HEK293 (cell line): ENCODE measurements around the gene ZHX3.

Source experiments
- CTCF ChIA-PET: fragments of 350-600 bp; formaldehyde crosslinking; extraction: SDS; loops from one replicate; lab custom pipeline; 2021; ENCODE audit warnings: antibody characterized with exemption; lab: Yijun Ruan, JAX
- POLR2A ChIA-PET: fragments of 300-600 bp; formaldehyde crosslinking; extraction: SDS; loops from one replicate; lab custom pipeline; 2020; ENCODE audit warnings: antibody characterized with exemption, inconsistent platforms; lab: Yijun Ruan, JAX
- H3K27ac ChIP-seq: fragments of 200-500 bp; sonication (Bioruptor generic); 2 replicates; pipeline ENCODE4 v1.5.1; 2014; ENCODE audit warnings: low read depth, low read length, control low read depth, inconsistent platforms; ENCODE audit errors: extremely low read depth
- H3K36me3 ChIP-seq, 2 experiments: fragments of 200-500 bp in 1 of 2; sonication (Bioruptor generic) in 1 of 2; 1 replicate in 1 of 2; 2 replicates in 1 of 2; pipeline ENCODE4 v1.5.1; 2014 to 2017; ENCODE audit warnings: inconsistent platforms in 2 of 2, low read length in 2 of 2; ENCODE audit not compliant: control insufficient read depth in 2 of 2, insufficient read depth in 1 of 2
- H3K4me1 ChIP-seq: fragments of 200-500 bp; sonication (Bioruptor generic); 2 replicates; pipeline ENCODE4 v1.5.1; 2014; ENCODE audit warnings: mild to moderate bottlenecking, low read length, inconsistent platforms; ENCODE audit not compliant: control insufficient read depth, insufficient read depth
- H3K4me3 ChIP-seq: 2 replicates; pipeline ENCODE4 v1.5.1; 2011; ENCODE audit warnings: low read depth, mild to moderate bottlenecking, control low read depth, low read length, moderate library complexity
- H3K9me3 ChIP-seq: fragments of 200-500 bp; sonication (Bioruptor generic); 2 replicates; pipeline ENCODE4 v1.5.1; 2014; ENCODE audit warnings: low read depth, low read length, inconsistent platforms; ENCODE audit not compliant: control insufficient read depth, insufficient read depth
- BCL11A ChIP-seq: fragments of 450-650 bp; formaldehyde crosslinking; IDR thresholded peaks from 2 replicates; pipeline ENCODE4 v1.5.1; 2016; ENCODE audit warnings: low read depth, missing biosample characterization, missing genetic modification characterization
- EGR2 ChIP-seq: fragments of 450-650 bp; formaldehyde crosslinking; IDR thresholded peaks from 2 replicates; pipeline ENCODE4 v1.5.1; 2016; ENCODE audit warnings: low read depth, missing biosample characterization, missing genetic modification characterization
- KLF1 ChIP-seq: fragments of 450-650 bp; formaldehyde crosslinking; IDR thresholded peaks from 2 replicates; pipeline ENCODE4 v1.5.1; 2016; ENCODE audit warnings: missing biosample characterization, missing genetic modification characterization
- KLF8 ChIP-seq: fragments of 450-650 bp; formaldehyde crosslinking; IDR thresholded peaks from 2 replicates; pipeline ENCODE4 v1.5.1; 2016; ENCODE audit warnings: missing biosample characterization, missing genetic modification characterization
- MYNN ChIP-seq: fragments of 450-650 bp; formaldehyde crosslinking; IDR thresholded peaks from 2 replicates; pipeline ENCODE4 v1.5.1; 2016; ENCODE audit warnings: missing biosample characterization, missing genetic modification characterization, borderline replicate concordance
- SP3 ChIP-seq: fragments of 450-650 bp; formaldehyde crosslinking; IDR thresholded peaks from 2 replicates; pipeline ENCODE4 v1.5.1; 2016; ENCODE audit warnings: missing biosample characterization, missing genetic modification characterization
- ZFP37 ChIP-seq: fragments of 450-650 bp; formaldehyde crosslinking; IDR thresholded peaks from 2 replicates; pipeline ENCODE4 v1.5.1; 2016; ENCODE audit warnings: missing biosample characterization, missing genetic modification characterization
- ZFP69B ChIP-seq: fragments of 450-650 bp; formaldehyde crosslinking; IDR thresholded peaks from 2 replicates; pipeline ENCODE4 v1.5.1; 2016; ENCODE audit warnings: missing biosample characterization, missing genetic modification characterization
- ZNF214 ChIP-seq: fragments of 450-650 bp; formaldehyde crosslinking; IDR thresholded peaks from 2 replicates; pipeline ENCODE4 v1.5.1; 2017; ENCODE audit warnings: missing biosample characterization, mild to moderate bottlenecking, missing genetic modification characterization, borderline replicate concordance
- ZNF514 ChIP-seq: fragments of 450-650 bp; formaldehyde crosslinking; IDR thresholded peaks from 2 replicates; pipeline ENCODE4 v1.5.1; 2016; ENCODE audit warnings: missing biosample characterization, missing genetic modification characterization
- ZNF664 ChIP-seq: fragments of 450-650 bp; formaldehyde crosslinking; IDR thresholded peaks from 2 replicates; pipeline ENCODE4 v1.5.1; 2016; ENCODE audit warnings: missing biosample characterization, missing genetic modification characterization
- ZNF843 ChIP-seq: fragments of 450-650 bp; formaldehyde crosslinking; IDR thresholded peaks from 2 replicates; pipeline ENCODE4 v1.5.1; 2016; ENCODE audit warnings: missing biosample characterization, missing genetic modification characterization
- TF ChIP-seq, protein P1 (sequence below): fragments of 450-650 bp; formaldehyde crosslinking; IDR thresholded peaks from 2 replicates; pipeline ENCODE4 v1.5.1; 2016; ENCODE audit warnings: missing biosample characterization, missing genetic modification characterization
- TF ChIP-seq, protein P2 (sequence below): fragments of 450-650 bp; formaldehyde crosslinking; IDR thresholded peaks from 2 replicates; pipeline ENCODE4 v1.5.1; 2016; ENCODE audit warnings: missing biosample characterization, missing genetic modification characterization
- TF ChIP-seq, protein P3 (sequence below): fragments of 450-650 bp; formaldehyde crosslinking; IDR thresholded peaks from 2 replicates; pipeline ENCODE4 v1.5.1; 2016; ENCODE audit warnings: missing biosample characterization, missing genetic modification characterization
- TF ChIP-seq, protein P4 (sequence below): fragments of 450-650 bp; formaldehyde crosslinking; conservative IDR thresholded peaks from 2 replicates; pipeline ENCODE4 v1.5.1; 2016; ENCODE audit warnings: low read depth, missing biosample characterization, missing genetic modification characterization

The ZHX3 gene

DNA sequence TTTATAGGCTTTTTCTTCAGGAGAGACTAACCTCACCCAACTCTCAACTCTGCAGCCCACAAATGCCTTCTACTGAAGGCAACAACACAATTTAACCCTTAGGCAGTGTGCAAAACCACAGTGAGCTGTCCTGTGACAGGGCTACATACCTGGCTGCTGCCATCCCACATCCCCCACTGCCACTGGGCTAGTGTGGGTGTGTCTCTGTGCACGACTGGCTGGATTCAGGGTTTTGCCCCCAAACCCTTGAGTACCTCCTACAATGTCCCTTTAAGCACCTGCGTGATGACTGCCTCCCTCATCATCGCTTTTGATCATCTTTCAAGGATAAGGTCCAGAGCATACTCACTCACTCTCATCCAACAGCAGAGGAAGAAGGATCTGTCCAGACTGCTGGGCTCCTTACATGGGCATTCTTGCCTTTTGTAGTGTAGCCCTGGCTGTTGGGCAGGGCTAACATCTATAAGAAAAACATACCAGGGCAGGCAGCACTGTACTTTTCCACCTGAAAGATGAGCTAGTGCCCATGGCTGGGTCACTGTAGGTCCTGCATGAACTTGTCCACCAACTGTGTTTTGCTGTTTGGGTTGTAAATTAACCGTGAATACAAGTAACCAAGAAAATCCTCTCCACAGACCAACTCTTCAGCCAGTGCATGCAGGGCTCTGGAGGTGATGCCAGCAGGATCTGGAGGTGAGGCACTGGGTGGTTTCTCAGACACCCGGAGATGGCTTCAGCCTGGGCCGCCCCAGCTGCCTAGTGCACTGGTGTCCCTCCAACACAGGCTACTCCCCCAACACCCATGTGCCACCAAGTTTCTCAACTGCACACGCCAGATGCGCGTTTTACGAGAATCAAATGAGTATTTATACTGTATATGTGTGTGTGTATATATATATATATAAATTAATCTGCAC is 135.0 kb downstream of the ZHX3 start:
- Histone ChIP-seq H3K27ac (no peak overlapping the region), H3K9me3 (no peaks in the 10 kb centered on the region), H3K36me3 (peaks cover 0 to 39% of the 10 kb centered on the region in 2 experiments; a peak in 1 of 3 replicates), H3K4me1 (no peaks in the 10 kb centered on the region), H3K4me3 (no peak overlapping the region)
- TF ChIP-seq ZNF843 (tag by site-specific recombination) (no peak), BCL11A (no peak), KLF1 (tag by site-specific recombination) (no peak), MYNN (tag by site-specific recombination) (no peak), ZNF214 (no peak), ZNF664 (tag by site-specific recombination) (no peak), ZFP69B (tag by site-specific recombination) (no peak), SP3 (tag by site-specific recombination) (no peak), KLF8 (no peak), ZNF514 (tag by site-specific recombination) (no peak), EGR2 (tag by site-specific recombination) (no peak), ZFP37 (no peak)
- TF ChIP-seq, protein P1, sequence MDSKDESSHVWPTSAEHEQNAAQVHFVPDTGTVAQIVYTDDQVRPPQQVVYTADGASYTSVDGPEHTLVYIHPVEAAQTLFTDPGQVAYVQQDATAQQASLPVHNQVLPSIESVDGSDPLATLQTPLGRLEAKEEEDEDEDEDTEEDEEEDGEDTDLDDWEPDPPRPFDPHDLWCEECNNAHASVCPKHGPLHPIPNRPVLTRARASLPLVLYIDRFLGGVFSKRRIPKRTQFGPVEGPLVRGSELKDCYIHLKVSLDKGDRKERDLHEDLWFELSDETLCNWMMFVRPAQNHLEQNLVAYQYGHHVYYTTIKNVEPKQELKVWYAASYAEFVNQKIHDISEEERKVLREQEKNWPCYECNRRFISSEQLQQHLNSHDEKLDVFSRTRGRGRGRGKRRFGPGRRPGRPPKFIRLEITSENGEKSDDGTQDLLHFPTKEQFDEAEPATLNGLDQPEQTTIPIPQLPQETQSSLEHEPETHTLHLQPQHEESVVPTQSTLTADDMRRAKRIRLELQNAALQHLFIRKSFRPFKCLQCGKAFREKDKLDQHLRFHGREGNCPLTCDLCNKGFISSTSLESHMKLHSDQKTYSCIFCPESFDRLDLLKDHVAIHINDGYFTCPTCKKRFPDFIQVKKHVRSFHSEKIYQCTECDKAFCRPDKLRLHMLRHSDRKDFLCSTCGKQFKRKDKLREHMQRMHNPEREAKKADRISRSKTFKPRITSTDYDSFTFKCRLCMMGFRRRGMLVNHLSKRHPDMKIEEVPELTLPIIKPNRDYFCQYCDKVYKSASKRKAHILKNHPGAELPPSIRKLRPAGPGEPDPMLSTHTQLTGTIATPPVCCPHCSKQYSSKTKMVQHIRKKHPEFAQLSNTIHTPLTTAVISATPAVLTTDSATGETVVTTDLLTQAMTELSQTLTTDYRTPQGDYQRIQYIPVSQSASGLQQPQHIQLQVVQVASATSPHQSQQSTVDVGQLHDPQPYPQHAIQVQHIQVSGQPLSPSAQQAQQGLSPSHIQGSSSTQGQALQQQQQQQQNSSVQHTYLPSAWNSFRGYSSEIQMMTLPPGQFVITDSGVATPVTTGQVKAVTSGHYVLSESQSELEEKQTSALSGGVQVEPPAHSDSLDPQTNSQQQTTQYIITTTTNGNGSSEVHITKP (tag by site-specific recombination) = no peak
- TF ChIP-seq, protein P2, sequence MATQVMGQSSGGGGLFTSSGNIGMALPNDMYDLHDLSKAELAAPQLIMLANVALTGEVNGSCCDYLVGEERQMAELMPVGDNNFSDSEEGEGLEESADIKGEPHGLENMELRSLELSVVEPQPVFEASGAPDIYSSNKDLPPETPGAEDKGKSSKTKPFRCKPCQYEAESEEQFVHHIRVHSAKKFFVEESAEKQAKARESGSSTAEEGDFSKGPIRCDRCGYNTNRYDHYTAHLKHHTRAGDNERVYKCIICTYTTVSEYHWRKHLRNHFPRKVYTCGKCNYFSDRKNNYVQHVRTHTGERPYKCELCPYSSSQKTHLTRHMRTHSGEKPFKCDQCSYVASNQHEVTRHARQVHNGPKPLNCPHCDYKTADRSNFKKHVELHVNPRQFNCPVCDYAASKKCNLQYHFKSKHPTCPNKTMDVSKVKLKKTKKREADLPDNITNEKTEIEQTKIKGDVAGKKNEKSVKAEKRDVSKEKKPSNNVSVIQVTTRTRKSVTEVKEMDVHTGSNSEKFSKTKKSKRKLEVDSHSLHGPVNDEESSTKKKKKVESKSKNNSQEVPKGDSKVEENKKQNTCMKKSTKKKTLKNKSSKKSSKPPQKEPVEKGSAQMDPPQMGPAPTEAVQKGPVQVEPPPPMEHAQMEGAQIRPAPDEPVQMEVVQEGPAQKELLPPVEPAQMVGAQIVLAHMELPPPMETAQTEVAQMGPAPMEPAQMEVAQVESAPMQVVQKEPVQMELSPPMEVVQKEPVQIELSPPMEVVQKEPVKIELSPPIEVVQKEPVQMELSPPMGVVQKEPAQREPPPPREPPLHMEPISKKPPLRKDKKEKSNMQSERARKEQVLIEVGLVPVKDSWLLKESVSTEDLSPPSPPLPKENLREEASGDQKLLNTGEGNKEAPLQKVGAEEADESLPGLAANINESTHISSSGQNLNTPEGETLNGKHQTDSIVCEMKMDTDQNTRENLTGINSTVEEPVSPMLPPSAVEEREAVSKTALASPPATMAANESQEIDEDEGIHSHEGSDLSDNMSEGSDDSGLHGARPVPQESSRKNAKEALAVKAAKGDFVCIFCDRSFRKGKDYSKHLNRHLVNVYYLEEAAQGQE (tag by site-specific recombination) = no peak
- TF ChIP-seq, protein P3, sequence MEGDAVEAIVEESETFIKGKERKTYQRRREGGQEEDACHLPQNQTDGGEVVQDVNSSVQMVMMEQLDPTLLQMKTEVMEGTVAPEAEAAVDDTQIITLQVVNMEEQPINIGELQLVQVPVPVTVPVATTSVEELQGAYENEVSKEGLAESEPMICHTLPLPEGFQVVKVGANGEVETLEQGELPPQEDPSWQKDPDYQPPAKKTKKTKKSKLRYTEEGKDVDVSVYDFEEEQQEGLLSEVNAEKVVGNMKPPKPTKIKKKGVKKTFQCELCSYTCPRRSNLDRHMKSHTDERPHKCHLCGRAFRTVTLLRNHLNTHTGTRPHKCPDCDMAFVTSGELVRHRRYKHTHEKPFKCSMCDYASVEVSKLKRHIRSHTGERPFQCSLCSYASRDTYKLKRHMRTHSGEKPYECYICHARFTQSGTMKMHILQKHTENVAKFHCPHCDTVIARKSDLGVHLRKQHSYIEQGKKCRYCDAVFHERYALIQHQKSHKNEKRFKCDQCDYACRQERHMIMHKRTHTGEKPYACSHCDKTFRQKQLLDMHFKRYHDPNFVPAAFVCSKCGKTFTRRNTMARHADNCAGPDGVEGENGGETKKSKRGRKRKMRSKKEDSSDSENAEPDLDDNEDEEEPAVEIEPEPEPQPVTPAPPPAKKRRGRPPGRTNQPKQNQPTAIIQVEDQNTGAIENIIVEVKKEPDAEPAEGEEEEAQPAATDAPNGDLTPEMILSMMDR (tag by site-specific recombination) = no peak
- TF ChIP-seq, protein P4, sequence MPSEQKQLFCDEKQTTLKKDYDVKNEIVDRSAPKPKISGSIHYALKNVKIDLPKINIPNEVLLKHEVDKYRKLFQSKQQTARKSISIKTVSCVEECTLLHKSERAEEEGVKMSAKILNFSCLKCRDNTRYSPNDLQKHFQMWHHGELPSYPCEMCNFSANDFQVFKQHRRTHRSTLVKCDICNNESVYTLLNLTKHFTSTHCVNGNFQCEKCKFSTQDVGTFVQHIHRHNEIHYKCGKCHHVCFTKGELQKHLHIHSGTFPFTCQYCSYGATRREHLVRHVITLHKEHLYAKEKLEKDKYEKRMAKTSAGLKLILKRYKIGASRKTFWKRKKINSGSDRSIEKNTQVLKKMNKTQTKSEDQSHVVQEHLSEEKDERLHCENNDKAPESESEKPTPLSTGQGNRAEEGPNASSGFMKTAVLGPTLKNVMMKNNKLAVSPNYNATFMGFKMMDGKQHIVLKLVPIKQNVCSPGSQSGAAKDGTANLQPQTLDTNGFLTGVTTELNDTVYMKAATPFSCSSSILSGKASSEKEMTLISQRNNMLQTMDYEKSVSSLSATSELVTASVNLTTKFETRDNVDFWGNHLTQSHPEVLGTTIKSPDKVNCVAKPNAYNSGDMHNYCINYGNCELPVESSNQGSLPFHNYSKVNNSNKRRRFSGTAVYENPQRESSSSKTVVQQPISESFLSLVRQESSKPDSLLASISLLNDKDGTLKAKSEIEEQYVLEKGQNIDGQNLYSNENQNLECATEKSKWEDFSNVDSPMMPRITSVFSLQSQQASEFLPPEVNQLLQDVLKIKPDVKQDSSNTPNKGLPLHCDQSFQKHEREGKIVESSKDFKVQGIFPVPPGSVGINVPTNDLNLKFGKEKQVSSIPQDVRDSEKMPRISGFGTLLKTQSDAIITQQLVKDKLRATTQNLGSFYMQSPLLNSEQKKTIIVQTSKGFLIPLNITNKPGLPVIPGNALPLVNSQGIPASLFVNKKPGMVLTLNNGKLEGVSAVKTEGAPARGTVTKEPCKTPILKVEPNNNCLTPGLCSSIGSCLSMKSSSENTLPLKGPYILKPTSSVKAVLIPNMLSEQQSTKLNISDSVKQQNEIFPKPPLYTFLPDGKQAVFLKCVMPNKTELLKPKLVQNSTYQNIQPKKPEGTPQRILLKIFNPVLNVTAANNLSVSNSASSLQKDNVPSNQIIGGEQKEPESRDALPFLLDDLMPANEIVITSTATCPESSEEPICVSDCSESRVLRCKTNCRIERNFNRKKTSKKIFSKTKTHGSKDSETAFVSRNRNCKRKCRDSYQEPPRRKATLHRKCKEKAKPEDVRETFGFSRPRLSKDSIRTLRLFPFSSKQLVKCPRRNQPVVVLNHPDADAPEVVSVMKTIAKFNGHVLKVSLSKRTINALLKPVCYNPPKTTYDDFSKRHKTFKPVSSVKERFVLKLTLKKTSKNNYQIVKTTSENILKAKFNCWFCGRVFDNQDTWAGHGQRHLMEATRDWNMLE (tag by site-specific recombination) = no peak
- CTCF ChIA-PET = interaction anchor here (1.2 to 2.6 kb wide), 2 partner anchors 10 kb away, joined by 8 to 13 read pairs; no protein-coding TSS in a partner anchor
- POLR2A ChIA-PET = no interaction called here
